K562 (cell line): ENCODE data around the gene NSF. TPM values are rescaled to one million over a fixed set of nuclear protein-coding genes. Genes with fewer than 3 reads are reported as not detected.
A peak's percentile ranks its signal among the peaks of the same experiment; 100 is the strongest.

ENCODE experiments used
- ATAC-seq: fragments of 200-7000 bp; cut with Tn5 transposase; 3 replicates; pipeline ENCODE4 v1.9.1; 2020; ENCODE audit warnings: moderate library complexity
- BruUV-seq: library from RNA; stranded (reverse); fragments of 400-500 nt; replicated peaks from 2 replicates; lab custom pipeline; 2021; lab: Mats Ljungman, UMichigan
- CTCF ChIA-PET: fragments of 300-600 bp; formaldehyde crosslinking; extraction: SDS; loops from one replicate; lab custom pipeline; 2021; ENCODE audit warnings: low intra/inter-chr PET ratio; lab: Yijun Ruan, JAX
- POLR2A ChIA-PET: fragments of 300-600, 350-650 bp; sonication (Branson Sonifier 250); formaldehyde crosslinking; extraction: SDS; loops from one replicate; lab custom pipeline; 2021; ENCODE audit warnings: antibody characterized with exemption, inconsistent platforms; lab: Yijun Ruan, JAX
- DNase-seq, 4 experiments: peaks; one replicate each; pipeline versions ENCODE4 v3.0.0 to v3.0.0-alpha.2; 2011 to 2018; ENCODE audit warnings: low spot score in 3 of 4, mixed read lengths in 3 of 4; ENCODE audit errors: extremely low read depth in 1 of 4
- FAIRE-seq: peaks from 2 replicates; lab custom pipeline; 2011; peaks lifted over from hg19 to GRCh38; lab: Jason Lieb, UNC
- H2AFZ ChIP-seq: 2 replicates; pipeline ENCODE4 v1.6.0; 2011; ENCODE audit warnings: low read depth, low read length, control low read depth, inconsistent platforms
- H3K27ac ChIP-seq: fragments of 200-600 bp; 3 replicates; pipeline ENCODE4 v1.8.0; 2011; ENCODE audit warnings: low read depth, mild to moderate bottlenecking, control low read depth, inconsistent platforms, low read length, moderate library complexity, mixed read lengths; ENCODE audit errors: extremely low read depth
- H3K27me3 ChIP-seq, 2 experiments: fragments of 300-600 bp in 1 of 2; 2 replicates in 1 of 2; 3 replicates in 1 of 2; pipeline versions ENCODE4 v1.6.0 to v1.8.0; 2011; ENCODE audit warnings: inconsistent platforms in 2 of 2, low read length in 2 of 2, mild to moderate bottlenecking in 1 of 2, mixed read lengths in 1 of 2, moderate library complexity in 1 of 2; ENCODE audit not compliant: control insufficient read depth in 2 of 2, insufficient read depth in 2 of 2
- H3K36me3 ChIP-seq: fragments of 300-600 bp; 3 replicates; pipeline ENCODE4 v1.8.0; 2011; ENCODE audit warnings: mild to moderate bottlenecking, low read length, inconsistent platforms; ENCODE audit not compliant: control insufficient read depth, insufficient read depth
- H3K4me1 ChIP-seq, 2 experiments: fragments of 200-600 bp in 1 of 2; replicated peaks in 1 of 2; 2 replicates in 1 of 2; 3 replicates in 1 of 2; pipeline versions ENCODE4 v1.5.1 to v1.8.0; 2011; ENCODE audit warnings: inconsistent platforms in 2 of 2, low read length in 2 of 2, mild to moderate bottlenecking in 1 of 2, mixed read lengths in 1 of 2, moderate library complexity in 1 of 2; ENCODE audit not compliant: control insufficient read depth in 2 of 2, insufficient read depth in 2 of 2
- H3K4me2 ChIP-seq: 2 replicates; pipeline ENCODE4 v1.6.1; 2011; ENCODE audit warnings: low read length, control low read depth, inconsistent platforms, mixed read lengths; ENCODE audit not compliant: insufficient read depth
- H3K4me3 ChIP-seq: fragments of 200-600 bp; sonication (generic), shearing (Covaris generic); 2 replicates; pipeline ENCODE4 v1.5.1; 2016; ENCODE audit warnings: control low read depth, inconsistent platforms
- H3K79me2 ChIP-seq: fragments of 200-600 bp; 3 replicates; pipeline ENCODE4 v1.8.0; 2011; ENCODE audit warnings: low read length, inconsistent platforms; ENCODE audit not compliant: control insufficient read depth, insufficient read depth
- H3K9ac ChIP-seq, 2 experiments: 2 replicates each; pipeline versions ENCODE4 v1.6.0 to v1.6.1; 2011; ENCODE audit warnings: low read depth in 2 of 2, low read length in 2 of 2, control low read depth in 1 of 2, inconsistent platforms in 1 of 2, mild to moderate bottlenecking in 1 of 2, mixed read lengths in 1 of 2; ENCODE audit not compliant: insufficient read depth in 1 of 2
- H3K9me1 ChIP-seq: one replicate; pipeline ENCODE4 v1.6.0; 2011; ENCODE audit warnings: inconsistent platforms, mild to moderate bottlenecking, low read length, moderate library complexity; ENCODE audit not compliant: control insufficient read depth, insufficient read depth
- H3K9me3 ChIP-seq: replicated peaks from 2 replicates; pipeline ENCODE4 v1.5.1; 2011; ENCODE audit warnings: low read depth, low read length, inconsistent platforms; ENCODE audit not compliant: control insufficient read depth, insufficient read depth
- H4K20me1 ChIP-seq: replicated peaks from 2 replicates; pipeline ENCODE4 v1.6.1; 2011; ENCODE audit warnings: low read length, inconsistent platforms, mixed read lengths; ENCODE audit not compliant: control insufficient read depth, insufficient read depth
- C11orf30 ChIP-seq: fragments of 450-650 bp; IDR thresholded peaks from 2 replicates; pipeline ENCODE4 v1.6.1; 2016; ENCODE audit warnings: low read depth, mild to moderate bottlenecking
- DPF2 ChIP-seq: fragments of 450-650 bp; IDR thresholded peaks from 2 replicates; pipeline ENCODE4 v1.6.1; 2016
- HNRNPUL1 ChIP-seq: fragments of 200-400 bp; formaldehyde crosslinking; IDR thresholded peaks from 2 replicates; pipeline ENCODE4 v1.6.1; 2017; ENCODE audit warnings: low read length
- OTX1 ChIP-seq: fragments of 450-650 bp; formaldehyde crosslinking; IDR thresholded peaks from 2 replicates; pipeline ENCODE4 v1.4.0; 2022; ENCODE audit warnings: mild to moderate bottlenecking
- SRSF9 ChIP-seq: fragments of 200-400 bp; formaldehyde crosslinking; IDR thresholded peaks from 2 replicates; pipeline ENCODE4 v1.6.1; 2017; ENCODE audit warnings: low read depth, low read length, borderline replicate concordance
- STAT5B ChIP-seq: fragments of 250-450 bp; sonication (Bioruptor Pico); IDR thresholded peaks from 2 replicates; pipeline ENCODE4 v1.8.0; 2021; ENCODE audit warnings: mild to moderate bottlenecking, inconsistent platforms
- WGBS: fragments of 100-300 bp; shearing (Covaris generic); methylation state at CpG from one replicate; pipeline ENCODE4 v1.1.6; 2016; ENCODE audit warnings: low coverage, mixed read lengths; ENCODE audit not compliant: insufficient coverage; ENCODE audit errors: missing lambda C conversion rate; 5-methylcytosine and 5-hydroxymethylcytosine counted together
- in situ Hi-C: fragments of 300-500 bp; cut with MboI; formaldehyde crosslinking; loops from 4 replicates; pipeline ENCODE4 v1.15.0; 2018; ENCODE audit warnings: inconsistent platforms, mixed read lengths
- intact Hi-C: fragments of 100-400 bp; cut with micrococcal nuclease; formaldehyde crosslinking; loops from 2 replicates; pipeline ENCODE4 v1.14.2; 2022
- polyA plus RNA-seq, 8 experiments: library from polyadenylated mRNA; depleted of rRNA in 4 of 8; stranded (reverse) in 5 of 8; unstranded in 3 of 8; fragments of >200 nt; fragmentation: Nextera tagmentation in 2 of 8; fragmentation: Illumina TruSeq in 1 of 8; extraction: Ambion mirVana in 2 of 8; extraction: Trizol in 1 of 8; gene quantifications; 2 replicates each; pipeline versions ENCODE4 v1.2.1 to v1.2.3, GENCODE V29; 2011 to 2014; ENCODE audit warnings: inconsistent platforms in 1 of 8, missing spikeins in 1 of 8
- total RNA-seq, 7 experiments: library from RNA; depleted of rRNA in 6 of 7; stranded (reverse); fragments of >200 nt in 6 of 7; fragmentation: Illumina TruSeq in 2 of 7; extraction: Trizol in 2 of 7; gene quantifications; 2 replicates each; pipeline versions ENCODE4 v1.2.1 to v1.2.3, GENCODE V29; 2011 to 2021; ENCODE audit warnings: low replicate concordance in 1 of 7
- TF ChIP-seq, protein P1 (sequence below): fragments of 450-650 bp; IDR thresholded peaks from 2 replicates; pipeline ENCODE4 v1.6.1; 2018; ENCODE audit not compliant: partially characterized antibody

Gene NSF
- total and polyA plus RNA-seq, 9 of the 15 experiments (the other 6 are each of a cell fraction or from before 2014, with no cell fraction given) = 16.7 to 39.8 (median 36.7) TPM

DNA sequence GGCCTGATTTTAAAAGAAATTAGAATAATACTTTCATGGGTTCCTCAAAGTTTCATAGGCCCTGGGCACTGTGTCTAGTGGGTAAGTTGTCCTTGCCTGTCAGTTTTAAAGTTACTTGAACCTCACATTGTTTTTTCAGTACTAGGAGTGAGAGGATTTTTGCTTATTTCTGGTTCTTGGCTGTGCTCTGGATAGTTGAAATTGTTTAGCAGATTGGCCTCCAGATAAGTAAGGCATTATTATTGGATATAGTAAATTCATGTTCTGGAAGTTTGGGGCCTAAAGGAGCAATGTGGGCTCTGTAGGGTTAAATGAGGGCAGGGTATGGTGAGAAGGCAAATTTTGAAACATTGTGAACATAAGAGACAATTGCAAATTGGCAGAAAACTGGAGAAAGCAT, 149.5 kb downstream of the NSF start:
- in situ Hi-C loops = no loop called here
- CTCF ChIA-PET = no interaction called here
- BruUV-seq = no TSS peak

DNA sequence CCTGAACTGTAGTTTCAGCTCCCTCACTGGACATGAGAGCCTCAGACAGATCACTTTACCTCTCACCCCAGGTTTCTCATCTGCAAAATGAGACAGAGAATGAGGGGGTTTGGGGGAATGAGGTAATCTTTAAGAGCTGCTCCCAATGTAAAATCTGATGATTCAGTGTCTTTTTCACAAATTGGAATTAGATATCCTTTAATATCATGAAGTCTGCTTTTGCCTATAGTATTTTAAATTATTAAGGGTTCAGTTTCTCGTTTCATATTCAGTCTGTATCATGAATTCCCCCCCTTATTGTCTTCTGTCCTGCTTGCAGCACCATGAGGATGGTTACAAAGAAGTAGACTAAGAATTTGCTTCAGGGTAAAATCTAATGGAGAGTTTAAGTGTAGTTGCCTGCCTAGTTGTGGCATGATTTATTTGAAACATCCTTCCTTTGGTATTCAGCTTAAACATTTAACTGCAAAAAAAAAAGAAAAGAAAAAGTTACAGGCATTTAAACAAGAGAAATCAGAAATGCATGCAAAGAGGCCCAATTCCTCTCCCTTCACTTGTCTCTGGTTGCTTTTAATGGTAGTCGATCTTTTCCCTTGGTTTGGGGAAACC, 150.8 kb downstream of the NSF start:
- H3K9me1 ChIP-seq = no peaks in the 10 kb centered on the region
- TF ChIP-seq C11orf30 = no peak
- TF ChIP-seq, protein P1, sequence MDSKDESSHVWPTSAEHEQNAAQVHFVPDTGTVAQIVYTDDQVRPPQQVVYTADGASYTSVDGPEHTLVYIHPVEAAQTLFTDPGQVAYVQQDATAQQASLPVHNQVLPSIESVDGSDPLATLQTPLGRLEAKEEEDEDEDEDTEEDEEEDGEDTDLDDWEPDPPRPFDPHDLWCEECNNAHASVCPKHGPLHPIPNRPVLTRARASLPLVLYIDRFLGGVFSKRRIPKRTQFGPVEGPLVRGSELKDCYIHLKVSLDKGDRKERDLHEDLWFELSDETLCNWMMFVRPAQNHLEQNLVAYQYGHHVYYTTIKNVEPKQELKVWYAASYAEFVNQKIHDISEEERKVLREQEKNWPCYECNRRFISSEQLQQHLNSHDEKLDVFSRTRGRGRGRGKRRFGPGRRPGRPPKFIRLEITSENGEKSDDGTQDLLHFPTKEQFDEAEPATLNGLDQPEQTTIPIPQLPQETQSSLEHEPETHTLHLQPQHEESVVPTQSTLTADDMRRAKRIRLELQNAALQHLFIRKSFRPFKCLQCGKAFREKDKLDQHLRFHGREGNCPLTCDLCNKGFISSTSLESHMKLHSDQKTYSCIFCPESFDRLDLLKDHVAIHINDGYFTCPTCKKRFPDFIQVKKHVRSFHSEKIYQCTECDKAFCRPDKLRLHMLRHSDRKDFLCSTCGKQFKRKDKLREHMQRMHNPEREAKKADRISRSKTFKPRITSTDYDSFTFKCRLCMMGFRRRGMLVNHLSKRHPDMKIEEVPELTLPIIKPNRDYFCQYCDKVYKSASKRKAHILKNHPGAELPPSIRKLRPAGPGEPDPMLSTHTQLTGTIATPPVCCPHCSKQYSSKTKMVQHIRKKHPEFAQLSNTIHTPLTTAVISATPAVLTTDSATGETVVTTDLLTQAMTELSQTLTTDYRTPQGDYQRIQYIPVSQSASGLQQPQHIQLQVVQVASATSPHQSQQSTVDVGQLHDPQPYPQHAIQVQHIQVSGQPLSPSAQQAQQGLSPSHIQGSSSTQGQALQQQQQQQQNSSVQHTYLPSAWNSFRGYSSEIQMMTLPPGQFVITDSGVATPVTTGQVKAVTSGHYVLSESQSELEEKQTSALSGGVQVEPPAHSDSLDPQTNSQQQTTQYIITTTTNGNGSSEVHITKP = peak; percentile 60
- no peak for TF ChIP-seq OTX1 (CRISPR knock-in tag)
- FAIRE-seq (no peak), DNase-seq (no peak), ATAC-seq (no peak)
- POLR2A ChIA-PET = interaction anchor here (1.2 to 2.1 kb wide), 3 partner anchors 10 to 22 kb away, joined by 3 to 5 read pairs (median 5); no protein-coding TSS in a partner anchor
- H4K20me1 ChIP-seq = no peaks in the 10 kb centered on the region
- no peak overlapping the region for H3K4me2 ChIP-seq
- no peaks in the 10 kb centered on the region for H3K27me3 ChIP-seq
- H3K36me3 ChIP-seq = peaks cover 2% of the 10 kb centered on the region; the same call in 1 of the 3 replicates
- CTCF ChIA-PET = no interaction called here
- H3K4me3 ChIP-seq = no peak overlapping the region
- no peaks in the 10 kb centered on the region for H3K9me3 ChIP-seq
- no TSS peak for BruUV-seq
- no peak overlapping the region for H3K9ac ChIP-seq
- no peak overlapping the region for H2AFZ ChIP-seq
- 29% methylated on average over 2 of the region's 2 CpGs for WGBS
- H3K79me2 ChIP-seq = no peaks in the 10 kb centered on the region
- intact Hi-C loops = no loop called here
- peaks cover 8 to 12% of the 10 kb centered on the region in 2 experiments; a peak in 3 of 5 replicates for H3K4me1 ChIP-seq
- H3K27ac ChIP-seq = no peak overlapping the region
- in situ Hi-C loops = no loop called here

More for the DNA sequence above, 149.5 kb downstream of the NSF start:
- Histone ChIP-seq H4K20me1 (no peaks in the 10 kb centered on the region), H3K36me3 (peaks cover 2% of the 10 kb centered on the region; the same call in 1 of the 3 replicates), H2AFZ (no peak overlapping the region), H3K9ac (no peak overlapping the region), H3K9me3 (no peaks in the 10 kb centered on the region), H3K4me3 (no peak overlapping the region), H3K79me2 (no peaks in the 10 kb centered on the region), H3K9me1 (no peaks in the 10 kb centered on the region), H3K27ac (no peak overlapping the region), H3K4me2 (no peak overlapping the region), H3K4me1 (peaks cover 8 to 12% of the 10 kb centered on the region in 2 experiments; a peak in 3 of 5 replicates), H3K27me3 (no peaks in the 10 kb centered on the region)
- POLR2A ChIA-PET = interaction anchor here (1.4 kb wide), 1 partner anchor 12 kb away, joined by 5 read pairs; no protein-coding TSS in a partner anchor
- TF ChIP-seq DPF2 (no peak), SRSF9 (no peak), STAT5B (CRISPR knock-in tag) (no peak), HNRNPUL1 (no peak)
- FAIRE-seq (no peak), DNase-seq (no peak), ATAC-seq (no peak)
- intact Hi-C loops = no loop called here
